ENCODE data around the gene GCLC. TPM values are rescaled to one million over a fixed set of nuclear protein-coding genes. Genes with fewer than 3 reads are reported as not detected.
A peak's percentile ranks its signal among the peaks of the same experiment; 100 is the strongest.

Gene GCLC
- total and polyA plus RNA-seq, 9 of the 15 experiments (the other 6 are each of a cell fraction or from before 2014, with no cell fraction given) = 3.9 to 20.0 (median 9.4) TPM

GRCh38 chr6:53544470-53545308, at the start of gene GCLC (continued):
- peak in 1 of 2 experiments; percentile 86; a peak in 2 of 4 replicates for TF ChIP-seq TEAD1 (CRISPR knock-in tag; IDR thresholded peaks at IDR 0.05)
- TF ChIP-seq RNF2 (IDR thresholded peaks at IDR 0.05) = peak; percentile 84
- TF ChIP-seq KLF16 (IDR thresholded peaks at IDR 0.05) = no peak
- TF ChIP-seq NR2F6 (CRISPR knock-in tag; IDR thresholded peaks at IDR 0.05) = no peak
- no peak for TF ChIP-seq HOXB6 (CRISPR knock-in tag; IDR thresholded peaks at IDR 0.05; ENCODE audit: borderline replicate concordance)
- peak; percentile 79 for TF ChIP-seq HMGN3 (IDR thresholded peaks at IDR 0.05; ENCODE audit: borderline replicate concordance, extremely low read depth, insufficient read length, low read depth, low read length)
- no peak for TF ChIP-seq DDX20 (tag; IDR thresholded peaks at IDR 0.05; ENCODE audit: low read depth)
- no peak for TF ChIP-seq MCM3 (IDR thresholded peaks at IDR 0.05)
- no peak for TF ChIP-seq GATAD2A (IDR thresholded peaks at IDR 0.05)
- no peak for TF ChIP-seq ZNF175 (CRISPR knock-in tag; IDR thresholded peaks at IDR 0.05; ENCODE audit: low read depth)
- TF ChIP-seq HIVEP1 (CRISPR knock-in tag; IDR thresholded peaks at IDR 0.05) = peak; percentile 55; the same call in 1 of the 2 replicates
- TF ChIP-seq GABPA (tag; conservative IDR thresholded peaks at IDR 0.05; ENCODE audit: low read depth) = 0 out of 2 replicates have a peak, but pooled peaks have one; percentile 17
- no peak for TF ChIP-seq NFATC3 (IDR thresholded peaks at IDR 0.05)
- no peak for TF ChIP-seq CHAMP1 (IDR thresholded peaks at IDR 0.05)
- TF ChIP-seq ILF3 (IDR thresholded peaks at IDR 0.05; ENCODE audit: borderline replicate concordance) = peak; percentile 90; the same call in 1 of the 2 replicates
- no peak for TF ChIP-seq NFIC (IDR thresholded peaks at IDR 0.05)
- no peak for TF ChIP-seq XRCC3 (IDR thresholded peaks at IDR 0.05)
- TF ChIP-seq ATF1 (CRISPR knock-in tag; IDR thresholded peaks at IDR 0.05) = peak; percentile 5; the same call in 1 of the 2 replicates
- TF ChIP-seq ATF1 (tag; IDR thresholded peaks at IDR 0.05) = peak; percentile 83
- no peak for TF ChIP-seq ZEB2 (IDR thresholded peaks at IDR 0.05)
- peak; percentile 40 for TF ChIP-seq PHF20 (IDR thresholded peaks at IDR 0.05; ENCODE audit: partially characterized antibody)
- TF ChIP-seq NCOA2 (IDR thresholded peaks at IDR 0.05; ENCODE audit: partially characterized antibody in 2 of 2) = no peak
- no peak for TF ChIP-seq ARHGAP35 (IDR thresholded peaks at IDR 0.05; ENCODE audit: partially characterized antibody)
- TF ChIP-seq STAT5B (CRISPR knock-in tag; IDR thresholded peaks at IDR 0.05) = no peak
- TF ChIP-seq ZBTB12 (CRISPR knock-in tag; IDR thresholded peaks at IDR 0.05) = peak; percentile 56; the same call in 1 of the 2 replicates
- TF ChIP-seq NRF1 (conservative IDR thresholded peaks at IDR 0.05 in 1 of 2, IDR thresholded peaks at IDR 0.05 in 1 of 2) = peak; percentile 91 to 92

Data from K562 (cell line).